Measurements from ENCODE around the gene CYTH2. TPM values are rescaled to one million over a fixed set of nuclear protein-coding genes. Genes with fewer than 3 reads are reported as not detected.

The CYTH2 gene
- total RNA-seq, 1 donor from 2014 or later: 30.6 TPM

DNA sequence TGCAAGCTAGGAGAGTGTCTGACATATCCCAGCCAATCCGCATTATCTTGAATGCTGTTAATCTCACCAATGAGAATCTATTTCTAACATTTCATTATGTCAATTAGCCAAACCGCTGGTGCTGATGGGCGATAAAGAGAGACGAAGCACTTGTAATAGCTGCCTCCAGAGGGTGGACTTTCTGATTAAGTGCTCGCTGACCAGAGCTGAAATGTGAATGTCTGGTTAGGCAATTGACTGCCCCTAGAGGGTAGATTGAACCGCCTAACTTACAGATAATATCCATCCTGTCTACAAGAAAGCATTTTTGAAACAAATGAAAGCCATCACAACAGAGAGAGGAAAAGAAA lies 23.9 kb upstream of the CYTH2 start:
- peaks cover 25% of the 10 kb centered on the region for H3K27me3 Mint-ChIP-seq
- intact Hi-C loops (cut with micrococcal nuclease): loop anchor here (1.0 to 2.0 kb wide), 4 partner anchors 26 to 124 kb away; partner anchors contain the start of genes KDELR1 and TMEM143
- peaks cover 38% of the 10 kb centered on the region for H3K36me3 Mint-ChIP-seq (ENCODE audit: low read depth)
- peak overlapping the region; percentile 97 for H3K27ac Mint-ChIP-seq
- peaks cover 23% of the 10 kb centered on the region for H3K4me1 Mint-ChIP-seq
- no peak for DNase-seq
- H3K9me3 Mint-ChIP-seq: no peaks in the 10 kb centered on the region
- H3K4me3 Mint-ChIP-seq: peak overlapping the region; percentile 96

DNA sequence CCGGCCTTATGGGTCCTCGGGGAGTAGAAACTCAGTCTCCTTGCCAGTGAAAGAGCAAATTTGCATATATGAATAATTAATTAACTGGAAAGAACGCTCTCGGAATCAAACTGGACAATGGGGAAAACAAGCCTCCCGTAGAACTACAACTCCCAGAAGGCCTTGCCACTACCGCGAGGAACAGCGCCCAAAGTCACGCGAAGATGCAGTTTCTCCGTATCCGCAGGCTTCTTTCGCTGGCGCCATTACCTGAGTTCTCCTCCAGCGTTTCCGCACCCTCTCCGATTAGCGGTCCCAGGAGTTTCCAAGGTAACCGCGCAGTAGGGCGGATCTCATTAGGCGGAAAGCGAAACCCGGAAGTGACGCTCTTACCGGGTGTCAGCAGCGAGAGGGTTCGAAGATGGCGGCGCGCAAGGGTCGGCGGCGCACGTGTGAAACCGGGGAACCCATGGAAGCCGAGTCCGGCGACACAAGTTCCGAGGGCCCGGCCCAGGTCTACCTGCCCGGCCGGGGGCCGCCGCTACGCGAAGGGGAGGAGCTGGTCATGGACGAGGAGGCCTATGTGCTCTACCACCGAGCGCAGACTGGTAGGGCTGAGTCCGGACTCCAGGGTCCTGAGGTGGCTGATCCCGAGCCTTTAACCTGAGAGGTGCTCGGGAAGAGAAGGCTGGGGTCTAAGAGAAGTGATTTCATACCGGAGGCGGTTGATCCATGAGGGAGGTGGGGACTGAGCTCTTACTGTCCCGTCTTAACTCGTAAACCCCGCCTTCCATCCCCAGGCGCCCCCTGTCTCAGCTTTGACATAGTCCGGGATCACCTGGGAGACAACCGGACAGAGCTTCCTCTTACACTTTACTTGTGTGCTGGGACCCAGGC lies 23.3 kb upstream of the CYTH2 start, which contains the start of gene GRWD1:
Gene GRWD1, plus strand, starts transcription at position 378 of the 876 bp plus-strand sequence. Its CDS starts 23 bp downstream, at position 401.
- intact Hi-C loops (cut with micrococcal nuclease): loop anchor here (1.0 to 2.0 kb wide), 5 partner anchors 23 to 125 kb away; partner anchors contain the start of genes CYTH2, KDELR1 and TMEM143
- DNase-seq: peak; percentile 98
- H3K27me3 Mint-ChIP-seq: peaks cover 25% of the 10 kb centered on the region
- H3K27ac Mint-ChIP-seq: peak within 1 kb of the TSS; percentile 97
- H3K4me1 Mint-ChIP-seq: peaks cover 23% of the 10 kb centered on the region
- H3K36me3 Mint-ChIP-seq (ENCODE audit: low read depth): peaks cover 40% of the 10 kb centered on the region
- H3K9me3 Mint-ChIP-seq: no peaks in the 10 kb centered on the region
- H3K4me3 Mint-ChIP-seq: peak within 1 kb of the TSS; percentile 96

DNA sequence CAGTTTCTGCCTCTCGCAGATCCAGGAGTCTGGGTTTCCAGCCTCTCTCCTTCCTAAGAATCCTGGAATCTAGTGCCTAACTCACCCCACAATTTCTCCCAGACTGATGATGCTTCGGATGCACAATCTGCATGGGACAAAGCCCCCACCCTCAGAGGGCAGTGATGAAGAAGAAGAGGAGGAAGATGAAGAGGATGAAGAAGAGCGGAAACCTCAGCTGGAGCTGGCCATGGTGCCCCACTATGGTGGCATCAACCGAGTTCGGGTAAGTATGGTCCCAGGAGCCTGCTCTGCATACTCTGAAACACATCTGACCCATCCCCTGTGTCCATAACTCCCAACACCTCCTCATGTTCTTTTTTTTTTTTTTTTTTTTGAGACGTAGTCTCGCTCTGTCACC lies 22.6 kb upstream of the CYTH2 start:
- Mint-ChIP-seq H3K4me1 (peaks cover 23% of the 10 kb centered on the region), H3K36me3 (ENCODE audit: low read depth) (peaks cover 43% of the 10 kb centered on the region), H3K27ac (peak overlapping the region; percentile 97), H3K27me3 (peaks cover 21% of the 10 kb centered on the region), H3K9me3 (no peaks in the 10 kb centered on the region), H3K4me3 (peak overlapping the region; percentile 96)
- DNase-seq: no peak
- intact Hi-C loops (cut with micrococcal nuclease): loop anchor here (1.0 kb wide), 1 partner anchor 23 kb away; the partner anchor contains the start of gene CYTH2

DNA sequence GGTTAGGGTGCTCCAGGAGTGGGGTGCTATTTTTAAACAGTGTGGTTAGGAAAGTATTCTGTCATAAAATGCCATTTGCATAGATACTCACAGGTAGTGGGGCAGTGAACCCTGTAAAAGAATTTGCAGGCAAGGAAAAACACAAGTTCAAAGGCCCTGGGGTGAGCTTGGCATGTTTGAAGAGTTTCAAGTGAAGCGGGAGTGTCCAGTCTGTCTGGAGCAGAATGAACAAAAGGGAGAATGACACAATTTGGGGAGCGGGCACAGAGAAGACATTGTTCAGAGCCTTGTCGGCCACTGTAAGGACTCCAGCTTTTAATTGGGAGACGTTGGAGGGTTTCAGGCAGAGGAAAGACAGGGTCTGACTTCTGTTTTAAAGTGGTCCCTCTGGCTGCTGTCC lies 20.6 kb upstream of the CYTH2 start:
- H3K36me3 Mint-ChIP-seq (ENCODE audit: low read depth): peaks cover 53% of the 10 kb centered on the region
- H3K9me3 Mint-ChIP-seq: no peaks in the 10 kb centered on the region
- peaks cover 14% of the 10 kb centered on the region for H3K27me3 Mint-ChIP-seq
- DNase-seq: no peak
- H3K27ac Mint-ChIP-seq: no peak overlapping the region
- no peak overlapping the region for H3K4me3 Mint-ChIP-seq
- H3K4me1 Mint-ChIP-seq: peaks cover 23% of the 10 kb centered on the region
- intact Hi-C loops (cut with micrococcal nuclease): no loop called here

DNA sequence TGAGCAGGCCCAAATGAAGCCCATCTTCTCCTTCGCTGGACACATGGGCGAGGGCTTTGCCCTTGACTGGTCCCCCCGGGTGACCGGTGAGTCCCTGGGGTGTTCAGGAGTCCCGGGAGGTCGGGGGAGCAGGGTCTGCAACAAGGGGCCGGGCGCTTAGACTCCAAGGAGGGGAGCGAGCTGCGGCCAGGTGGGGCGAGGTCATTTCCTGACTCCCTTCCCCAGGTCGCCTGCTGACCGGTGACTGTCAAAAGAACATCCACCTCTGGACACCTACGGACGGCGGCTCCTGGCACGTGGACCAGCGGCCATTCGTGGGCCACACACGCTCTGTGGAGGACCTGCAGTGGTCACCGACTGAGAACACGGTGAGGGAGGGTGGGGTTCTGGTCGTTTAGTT lies 18.7 kb upstream of the CYTH2 start:
- Mint-ChIP-seq H3K4me3 (no peak overlapping the region), H3K36me3 (ENCODE audit: low read depth) (peaks cover 62% of the 10 kb centered on the region), H3K27ac (no peak overlapping the region), H3K4me1 (peaks cover 12% of the 10 kb centered on the region), H3K9me3 (no peaks in the 10 kb centered on the region), H3K27me3 (peaks cover 2% of the 10 kb centered on the region)
- intact Hi-C loops (cut with micrococcal nuclease): no loop called here
- DNase-seq: no peak

DNA sequence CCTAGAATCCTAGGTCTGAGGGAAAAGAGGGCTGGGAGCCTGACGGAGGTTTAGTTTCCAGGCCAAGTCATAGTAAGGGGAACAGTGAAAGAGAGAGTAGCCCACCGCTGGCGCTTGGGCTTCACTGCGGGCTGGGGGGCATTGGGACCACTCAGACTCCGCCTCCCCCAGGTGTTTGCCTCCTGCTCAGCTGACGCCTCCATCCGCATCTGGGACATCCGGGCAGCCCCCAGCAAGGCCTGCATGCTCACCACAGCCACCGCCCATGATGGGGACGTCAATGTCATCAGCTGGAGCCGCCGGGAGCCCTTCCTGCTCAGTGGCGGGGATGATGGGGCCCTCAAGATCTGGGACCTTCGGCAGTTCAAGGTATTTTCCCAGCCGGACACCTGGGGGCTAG lies 18.3 kb upstream of the CYTH2 start:
- no peaks in the 10 kb centered on the region for H3K27me3 Mint-ChIP-seq
- no peak for DNase-seq
- H3K4me3 Mint-ChIP-seq: no peak overlapping the region
- H3K4me1 Mint-ChIP-seq: peaks cover 8% of the 10 kb centered on the region
- intact Hi-C loops (cut with micrococcal nuclease): no loop called here
- no peak overlapping the region for H3K27ac Mint-ChIP-seq
- H3K36me3 Mint-ChIP-seq (ENCODE audit: low read depth): peaks cover 60% of the 10 kb centered on the region
- H3K9me3 Mint-ChIP-seq: no peaks in the 10 kb centered on the region

DNA sequence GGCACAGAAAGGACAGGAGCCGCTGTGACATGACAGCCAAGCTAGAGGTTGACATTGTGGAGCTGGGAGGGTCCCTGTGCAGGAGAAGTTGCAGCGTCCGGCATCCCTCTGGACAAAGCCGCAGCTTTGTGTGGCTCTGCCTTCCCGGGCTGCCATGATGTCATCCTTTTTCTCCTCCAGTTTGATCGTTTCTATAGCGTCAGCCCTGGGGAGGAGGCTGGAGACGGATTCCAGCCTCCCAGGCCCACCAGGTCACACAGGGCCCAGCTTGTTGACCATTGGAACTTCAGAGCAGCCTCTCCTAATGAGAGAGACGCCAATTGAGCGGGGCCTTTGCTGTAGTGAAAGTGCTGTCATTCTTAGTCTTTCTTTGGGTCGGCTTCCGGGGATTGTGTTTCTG lies 17.5 kb upstream of the CYTH2 start:
- H3K9me3 Mint-ChIP-seq: no peaks in the 10 kb centered on the region
- peaks cover 6% of the 10 kb centered on the region for H3K4me1 Mint-ChIP-seq
- H3K4me3 Mint-ChIP-seq: no peak overlapping the region
- no peak for DNase-seq
- H3K27me3 Mint-ChIP-seq: no peaks in the 10 kb centered on the region
- H3K36me3 Mint-ChIP-seq (ENCODE audit: low read depth): peaks cover 52% of the 10 kb centered on the region
- intact Hi-C loops (cut with micrococcal nuclease): no loop called here
- H3K27ac Mint-ChIP-seq: no peak overlapping the region

DNA sequence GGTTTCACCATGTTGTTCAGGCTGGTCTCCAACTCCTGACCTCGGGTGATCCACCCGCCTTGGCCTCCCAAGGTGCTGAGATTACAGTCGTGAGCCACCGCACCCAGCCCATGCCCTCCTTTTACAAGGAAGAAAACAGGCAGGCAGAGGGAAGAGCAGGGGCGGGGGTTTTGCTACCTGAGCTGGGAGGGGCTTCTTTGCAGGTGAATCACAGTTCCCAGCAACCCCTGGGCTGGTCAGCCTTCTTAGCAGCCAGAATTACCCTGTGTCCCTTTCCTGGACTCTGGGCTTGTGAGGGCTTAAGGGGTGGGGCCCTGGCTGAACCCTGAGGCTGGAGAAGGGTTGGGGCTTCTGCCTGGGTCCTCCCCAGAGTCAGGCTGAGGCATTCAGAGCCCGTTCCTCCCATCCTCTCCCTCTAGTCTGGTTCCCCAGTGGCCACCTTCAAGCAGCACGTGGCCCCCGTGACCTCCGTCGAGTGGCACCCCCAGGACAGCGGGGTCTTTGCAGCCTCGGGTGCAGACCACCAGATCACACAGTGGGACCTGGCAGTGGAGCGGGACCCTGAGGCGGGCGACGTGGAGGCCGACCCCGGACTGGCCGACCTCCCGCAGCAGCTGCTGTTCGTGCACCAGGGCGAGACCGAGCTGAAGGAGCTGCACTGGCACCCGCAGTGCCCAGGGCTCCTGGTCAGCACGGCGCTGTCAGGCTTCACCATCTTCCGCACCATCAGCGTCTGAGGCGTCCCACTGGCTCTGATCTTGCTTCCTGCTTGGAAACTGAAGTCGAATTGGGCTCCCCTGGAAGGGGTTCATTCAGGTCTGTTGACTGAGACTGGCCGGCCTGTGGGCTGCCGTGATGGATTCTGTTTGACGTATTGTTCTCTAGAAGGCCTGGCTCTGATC lies 16.6 kb upstream of the CYTH2 start:
- Mint-ChIP-seq H3K27me3 (no peaks in the 10 kb centered on the region), H3K9me3 (no peaks in the 10 kb centered on the region), H3K27ac (no peak overlapping the region), H3K4me1 (peaks cover 6% of the 10 kb centered on the region), H3K4me3 (no peak overlapping the region), H3K36me3 (ENCODE audit: low read depth) (peaks cover 51% of the 10 kb centered on the region)
- DNase-seq: no peak
- intact Hi-C loops (cut with micrococcal nuclease): no loop called here

DNA sequence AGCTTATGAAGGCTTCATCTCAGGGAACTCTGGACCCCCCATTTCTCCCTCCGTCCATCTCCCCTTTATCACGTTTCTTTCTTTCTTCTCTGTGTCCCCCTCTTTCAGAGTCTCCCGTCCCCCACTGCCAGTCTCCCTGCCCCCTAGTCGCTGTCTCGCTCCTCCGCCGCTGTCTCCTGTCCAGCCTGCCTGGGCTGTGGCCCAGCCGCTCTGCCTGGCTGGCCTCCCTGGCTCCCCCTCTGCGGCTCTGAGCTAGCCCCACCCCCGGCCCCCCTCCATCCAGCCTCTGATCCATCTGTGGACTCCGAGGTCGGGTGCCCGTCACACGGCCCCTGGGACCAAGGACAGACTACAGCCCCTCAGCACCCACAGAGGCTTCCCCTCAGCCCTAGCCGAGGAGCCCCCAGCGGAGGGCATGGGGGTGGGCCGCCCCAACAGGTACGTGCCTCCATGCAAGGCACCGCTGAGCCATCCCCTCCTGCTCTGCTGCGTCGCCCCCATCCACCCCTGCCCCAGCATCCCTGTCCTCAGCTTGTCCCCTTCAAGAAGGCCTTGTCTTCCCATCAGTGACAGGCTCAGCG lies 14.9 kb upstream of the CYTH2 start:
- H3K27me3 Mint-ChIP-seq: no peaks in the 10 kb centered on the region
- H3K4me1 Mint-ChIP-seq: peaks cover 3% of the 10 kb centered on the region
- DNase-seq: no peak
- H3K9me3 Mint-ChIP-seq: no peaks in the 10 kb centered on the region
- H3K4me3 Mint-ChIP-seq: no peak overlapping the region
- H3K27ac Mint-ChIP-seq: no peak overlapping the region
- peaks cover 39% of the 10 kb centered on the region for H3K36me3 Mint-ChIP-seq (ENCODE audit: low read depth)
- intact Hi-C loops (cut with micrococcal nuclease): no loop called here

DNA sequence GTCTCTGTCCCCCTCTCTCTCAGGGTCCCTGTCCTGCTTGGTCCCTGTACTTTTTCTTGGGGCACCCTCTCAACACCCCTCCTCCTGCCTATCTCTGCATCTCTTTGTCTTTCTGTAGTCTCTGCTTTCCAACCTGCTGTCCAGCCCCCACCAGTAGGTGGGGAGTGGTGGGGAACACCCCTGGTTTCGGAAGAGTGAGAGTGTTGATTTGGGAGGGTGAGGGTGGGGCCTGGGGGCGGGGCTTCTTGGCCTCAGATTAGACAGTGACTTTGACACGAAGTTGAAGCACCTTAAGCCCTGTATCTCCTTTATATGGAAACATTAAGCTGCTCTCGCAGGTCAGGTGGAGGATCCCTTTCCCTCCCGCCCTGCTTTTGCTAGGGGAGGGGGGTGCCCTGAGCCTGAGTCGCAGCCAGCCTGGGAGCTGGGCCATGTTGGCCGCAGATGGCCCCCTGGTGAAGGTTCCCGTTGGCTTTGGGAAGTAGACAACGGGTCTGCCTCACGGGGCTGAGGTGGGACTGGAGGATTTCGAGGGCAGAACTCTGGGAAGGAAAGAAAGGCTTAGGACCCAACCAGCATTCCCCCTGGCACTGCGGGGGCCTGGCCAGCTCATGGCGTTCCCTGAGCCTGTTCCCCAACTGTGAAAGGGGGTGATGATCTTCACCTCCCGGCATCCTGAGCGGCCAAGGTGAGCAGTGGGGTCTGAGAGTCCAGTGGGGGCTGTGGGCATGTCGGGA lies 13.8 kb upstream of the CYTH2 start, which contains the start of gene KCNJ14:
Gene KCNJ14, plus strand, starts transcription at position 404 of the 737 bp plus-strand sequence. CDS start 6,151 bp downstream, outside the sequence.
- Mint-ChIP-seq H3K27me3 (no peaks in the 10 kb centered on the region), H3K4me3 (no peak within 1 kb of the TSS), H3K9me3 (no peaks in the 10 kb centered on the region), H3K36me3 (ENCODE audit: low read depth) (peaks cover 33% of the 10 kb centered on the region), H3K4me1 (peaks cover 3% of the 10 kb centered on the region), H3K27ac (no peak within 1 kb of the TSS)
- no peak for DNase-seq
- intact Hi-C loops (cut with micrococcal nuclease): no loop called here

DNA sequence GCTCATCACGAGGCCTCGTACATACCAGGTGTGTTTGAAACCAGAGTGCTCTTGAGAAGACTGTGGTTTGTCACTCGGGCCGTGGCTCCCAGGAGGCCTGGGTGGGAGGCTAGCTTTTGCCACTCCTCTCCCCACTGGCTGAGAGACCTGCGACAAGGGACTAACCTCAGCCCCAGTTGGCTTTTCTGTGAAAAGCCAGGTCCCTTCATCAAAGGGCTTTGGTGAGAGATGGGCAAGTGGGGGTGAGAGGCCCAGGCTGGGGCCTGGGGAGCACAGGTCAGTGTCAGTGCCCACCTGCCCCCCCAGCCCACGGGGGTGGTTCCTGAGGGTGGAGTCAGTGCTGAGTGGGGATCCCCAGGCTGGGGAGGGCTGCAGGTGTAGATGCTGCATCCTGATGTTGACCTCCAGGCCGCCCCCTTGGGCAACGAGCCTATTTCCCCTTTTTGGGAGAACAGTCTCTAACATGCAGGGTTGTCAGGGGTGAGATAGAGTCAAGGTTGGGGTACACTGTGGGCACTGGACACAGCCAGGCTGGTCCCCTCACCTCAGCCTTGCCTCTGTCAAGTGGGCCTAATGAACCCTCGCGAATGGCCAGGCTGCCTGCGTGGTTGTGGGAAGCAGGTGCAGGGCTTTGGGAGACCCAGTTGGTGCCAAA lies 13.1 kb upstream of the CYTH2 start:
- Mint-ChIP-seq H3K4me3 (no peak overlapping the region), H3K4me1 (peaks cover 3% of the 10 kb centered on the region), H3K9me3 (no peaks in the 10 kb centered on the region), H3K27ac (no peak overlapping the region), H3K36me3 (ENCODE audit: low read depth) (peaks cover 34% of the 10 kb centered on the region), H3K27me3 (no peaks in the 10 kb centered on the region)
- no peak for DNase-seq
- intact Hi-C loops (cut with micrococcal nuclease): no loop called here

DNA sequence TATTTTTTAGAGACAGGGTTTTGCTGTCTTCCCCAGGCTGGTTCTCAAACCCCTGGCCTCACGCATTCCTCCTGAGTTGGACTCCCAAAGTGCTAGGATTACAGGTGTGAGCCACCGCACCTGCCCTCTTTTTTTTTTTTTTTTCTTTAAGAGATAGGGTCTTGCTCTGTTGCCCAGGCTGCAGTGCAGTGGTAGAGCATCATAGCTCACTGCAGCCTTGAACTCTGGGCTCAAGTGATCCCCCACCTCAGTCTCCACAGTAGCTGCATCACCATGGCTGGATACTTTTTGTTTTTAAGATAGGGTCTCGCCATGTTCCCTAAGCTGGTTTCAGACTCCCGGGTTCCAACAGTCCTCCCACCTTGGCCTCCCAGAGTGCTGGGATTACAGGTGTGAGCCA lies 12.3 kb upstream of the CYTH2 start:
- intact Hi-C loops (cut with micrococcal nuclease): no loop called here
- Mint-ChIP-seq H3K9me3 (no peaks in the 10 kb centered on the region), H3K36me3 (ENCODE audit: low read depth) (peaks cover 27% of the 10 kb centered on the region), H3K4me3 (no peak overlapping the region), H3K27ac (no peak overlapping the region), H3K4me1 (peaks cover 3% of the 10 kb centered on the region), H3K27me3 (no peaks in the 10 kb centered on the region)
- DNase-seq: no peak

DNA sequence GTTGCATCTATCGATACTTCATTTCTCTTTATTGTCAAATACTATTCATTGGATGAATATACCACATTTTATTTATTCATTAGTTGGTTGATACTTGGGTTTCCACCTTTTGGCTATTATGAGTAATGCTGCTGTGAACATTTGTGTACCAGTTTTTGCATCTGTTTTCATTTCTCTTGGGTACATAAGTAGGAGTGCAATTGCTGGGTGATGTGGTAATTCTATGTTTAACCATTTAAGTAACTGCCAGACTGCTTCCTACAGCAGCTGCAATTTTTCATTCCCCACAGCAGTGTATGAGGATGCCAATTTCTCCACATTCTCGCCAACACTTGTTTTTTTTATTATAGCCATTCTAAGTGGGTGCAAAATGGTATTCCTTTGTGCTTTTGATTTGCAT lies 11.2 kb upstream of the CYTH2 start:
- Mint-ChIP-seq H3K4me3 (no peak overlapping the region), H3K27me3 (no peaks in the 10 kb centered on the region), H3K27ac (no peak overlapping the region), H3K9me3 (no peaks in the 10 kb centered on the region), H3K4me1 (peaks cover 3% of the 10 kb centered on the region), H3K36me3 (ENCODE audit: low read depth) (peaks cover 21% of the 10 kb centered on the region)
- intact Hi-C loops (cut with micrococcal nuclease): no loop called here
- DNase-seq: no peak
